GM23338 (cell line): ENCODE results near the gene SLIT1. TPM values are rescaled to one million over a fixed set of nuclear protein-coding genes. Genes with fewer than 3 reads are reported as not detected.

ENCODE experiments used
- ATAC-seq: fragments of 200-7000 bp; cut with Tn5 transposase; 3 replicates; pipeline ENCODE4 v1.9.1; 2020
- DNase-seq: peaks from one replicate; pipeline ENCODE4 v3.0.0-alpha.2; 2015; ENCODE audit warnings: low spot score
- H2AFZ ChIP-seq: fragments of 200-600 bp; sonication (generic); 2 replicates; pipeline ENCODE4 v1.8.0; 2016; ENCODE audit warnings: antibody characterized with exemption, mild to moderate bottlenecking, moderate library complexity
- H3F3A ChIP-seq: fragments of 200-600 bp; sonication (generic); replicated peaks from 2 replicates; pipeline ENCODE4 v1.8.0; 2017; ENCODE audit warnings: antibody characterized with exemption, mixed run types, low read depth
- H3K27ac ChIP-seq: fragments of 200-600 bp; sonication (generic); 2 replicates; pipeline ENCODE4 v1.6.1; 2016; ENCODE audit warnings: low read depth
- H3K27me3 ChIP-seq: fragments of 200-600 bp; sonication (generic); 2 replicates; pipeline ENCODE4 v1.8.0; 2016; ENCODE audit warnings: mild to moderate bottlenecking, mixed run types, moderate library complexity; ENCODE audit not compliant: insufficient read depth
- H3K36me3 ChIP-seq: fragments of 200-600 bp; sonication (generic); 2 replicates; pipeline ENCODE4 v1.8.0; 2016; ENCODE audit warnings: mild to moderate bottlenecking; ENCODE audit not compliant: insufficient read depth
- H3K4me1 ChIP-seq: fragments of 200-600 bp; sonication (generic); 2 replicates; pipeline ENCODE4 v1.8.0; 2016; ENCODE audit warnings: mild to moderate bottlenecking, moderate library complexity; ENCODE audit not compliant: insufficient read depth
- H3K4me2 ChIP-seq: fragments of 200-600 bp; sonication (generic); 2 replicates; pipeline ENCODE4 v1.7.1; 2017; ENCODE audit warnings: mixed run types
- H3K4me3 ChIP-seq: fragments of 200-600 bp; sonication (generic); 2 replicates; pipeline ENCODE4 v1.6.1; 2016; ENCODE audit warnings: mixed run types
- H3K79me2 ChIP-seq: fragments of 200-600 bp; sonication (generic); replicated peaks from 2 replicates; pipeline ENCODE4 v1.8.0; 2017; ENCODE audit warnings: mild to moderate bottlenecking; ENCODE audit not compliant: insufficient read depth
- H3K9me2 ChIP-seq: fragments of 200-600 bp; sonication (generic); 2 replicates; pipeline ENCODE4 v1.8.0; 2017; ENCODE audit not compliant: insufficient read depth
- H4K20me1 ChIP-seq: fragments of 200-600 bp; sonication (generic); replicated peaks from 2 replicates; pipeline ENCODE4 v1.8.0; 2017; ENCODE audit warnings: mild to moderate bottlenecking; ENCODE audit not compliant: insufficient read depth
- H3K27ac Mint-ChIP-seq: 2 replicates; pipeline ENCODE4 v1.8.0; 2020; ENCODE audit warnings: inconsistent platforms, mild to moderate bottlenecking, moderate library complexity, mixed read lengths
- H3K27me3 Mint-ChIP-seq: 3 replicates; pipeline ENCODE4 v1.8.0; 2022; ENCODE audit warnings: low read depth, mild to moderate bottlenecking, moderate library complexity, mixed read lengths, inconsistent platforms; ENCODE audit not compliant: insufficient read depth, poor library complexity
- H3K36me3 Mint-ChIP-seq: 3 replicates; pipeline ENCODE4 v1.8.0; 2021; ENCODE audit warnings: low read depth, mild to moderate bottlenecking, inconsistent platforms, moderate library complexity, mixed read lengths
- H3K4me1 Mint-ChIP-seq: 3 replicates; pipeline ENCODE4 v1.8.0; 2020; ENCODE audit warnings: mild to moderate bottlenecking, inconsistent platforms, mixed read lengths
- H3K4me3 Mint-ChIP-seq: 3 replicates; pipeline ENCODE4 v1.8.0; 2021; ENCODE audit warnings: moderate library complexity, mild to moderate bottlenecking, inconsistent platforms, mixed read lengths
- H3K9me3 Mint-ChIP-seq: 3 replicates; pipeline ENCODE4 v1.8.0; 2020; ENCODE audit warnings: moderate library complexity, mild to moderate bottlenecking, inconsistent platforms, mixed read lengths
- CREB1 ChIP-seq: fragments of 250-450 bp; sonication (Bioruptor Pico); IDR thresholded peaks from 2 replicates; pipeline ENCODE4 v1.5.0; 2020; ENCODE audit warnings: low read depth, mild to moderate bottlenecking, moderate library complexity
- CTCF ChIP-seq, 2 experiments: fragments of 200-600 bp in 1 of 2; sonication (generic) in 1 of 2; conservative IDR thresholded peaks; 2 replicates each; pipeline versions ENCODE4 v1.5.1 to v1.6.1; 2016 to 2017; ENCODE audit warnings: antibody characterized with exemption in 2 of 2, low read depth in 2 of 2, mild to moderate bottlenecking in 2 of 2, moderate library complexity in 1 of 2
- ETS1 ChIP-seq: IDR thresholded peaks from 2 replicates; pipeline ENCODE4 v1.6.1; 2016; ENCODE audit warnings: antibody characterized with exemption
- EZH2 ChIP-seq: fragments of 200-600 bp; sonication (generic); IDR thresholded peaks from one replicate; pipeline ENCODE4 v1.8.0; 2017; ENCODE audit warnings: antibody characterized with exemption, mild to moderate bottlenecking, low read depth; ENCODE audit not compliant: unreplicated experiment
- EZH2phosphoT487 ChIP-seq: fragments of 200-600 bp; sonication (generic); IDR thresholded peaks from one replicate; pipeline ENCODE4 v1.8.1; 2018; ENCODE audit warnings: antibody characterized with exemption; ENCODE audit not compliant: unreplicated experiment
- JUNB ChIP-seq: IDR thresholded peaks from one replicate; pipeline ENCODE4 v1.6.1; 2016; ENCODE audit warnings: antibody characterized with exemption; ENCODE audit not compliant: unreplicated experiment
- POLR2AphosphoS5 ChIP-seq: IDR thresholded peaks from 2 replicates; pipeline ENCODE4 v1.6.1; 2016; ENCODE audit warnings: antibody characterized with exemption, low read depth
- STAT1 ChIP-seq: IDR thresholded peaks from one replicate; pipeline ENCODE4 v1.6.1; 2016; ENCODE audit warnings: antibody characterized with exemption; ENCODE audit not compliant: unreplicated experiment
- ZNF114 ChIP-seq: fragments of 250-450 bp; sonication (Bioruptor Pico); IDR thresholded peaks from 2 replicates; pipeline ENCODE4 v1.5.0; 2020; ENCODE audit warnings: mild to moderate bottlenecking, moderate library complexity
- ZNF331 ChIP-seq: fragments of 250-450 bp; sonication (Bioruptor Pico); IDR thresholded peaks from 2 replicates; pipeline ENCODE4 v1.5.0; 2020; ENCODE audit warnings: low read depth, mild to moderate bottlenecking, moderate library complexity
- ZNF462 ChIP-seq: fragments of 250-450 bp; sonication (Bioruptor Pico); IDR thresholded peaks from 2 replicates; pipeline ENCODE4 v1.5.0; 2020; ENCODE audit warnings: mild to moderate bottlenecking, moderate library complexity
- polyA plus RNA-seq: library from polyadenylated mRNA; unstranded; fragments of >200 nt; fragmentation: Nextera tagmentation; extraction: Ambion mirVana; gene quantifications from 2 replicates; pipeline ENCODE4 v1.2.1, GENCODE V29; 2016
- total RNA-seq: library from RNA; depleted of rRNA; stranded (reverse); fragments of >200 nt; shearing (Covaris generic); gene quantifications from 2 replicates; pipeline ENCODE4 v1.2.3, GENCODE V29; 2014

The SLIT1 gene
- total and polyA plus RNA-seq, 2 experiments from 2014 or later = 0.76 to 1.7 TPM

GRCh38 chr10:97071496-97071895 is 114.3 kb downstream of the SLIT1 start (continued):
- TF ChIP-seq ETS1 (no peak), ZNF114 (CRISPR knock-in tag) (no peak), JUNB (no peak), EZH2 (no peak), CTCF (conservative IDR thresholded peaks at IDR 0.05; ENCODE audit: low read depth in 2 of 2) (no peak), EZH2phosphoT487 (no peak)

GRCh38 chr10:97069576-97070362 is 116.0 kb downstream of the SLIT1 start:
- Histone ChIP-seq H3K9me2 (no peaks in the 10 kb centered on the region), H3K79me2 (no peaks in the 10 kb centered on the region), H3F3A (no peaks in the 10 kb centered on the region), H2AFZ (no peak overlapping the region), H3K36me3 (no peaks in the 10 kb centered on the region), H4K20me1 (no peaks in the 10 kb centered on the region), H3K4me2 (no peak overlapping the region), H3K27me3 (no peaks in the 10 kb centered on the region), H3K4me3 (no peak overlapping the region), H3K4me1 (peaks cover 6% of the 10 kb centered on the region; the same call in 1 of the 2 replicates), H3K27ac (no peak overlapping the region)
- Mint-ChIP-seq H3K27ac (no peak overlapping the region), H3K4me3 (no peak overlapping the region), H3K4me1 (peaks cover 24% of the 10 kb centered on the region), H3K27me3 (peaks cover 9% of the 10 kb centered on the region), H3K36me3 (no peaks in the 10 kb centered on the region), H3K9me3 (peaks cover 7% of the 10 kb centered on the region)
- no peak for ATAC-seq
- no peak for DNase-seq
- TF ChIP-seq EZH2 (no peak), ETS1 (no peak), CTCF (conservative IDR thresholded peaks at IDR 0.05; ENCODE audit: low read depth in 2 of 2) (no peak), CREB1 (CRISPR knock-in tag) (no peak), STAT1 (no peak), ZNF114 (CRISPR knock-in tag) (no peak), ZNF331 (CRISPR knock-in tag) (no peak), EZH2phosphoT487 (no peak), POLR2AphosphoS5 (no peak), ZNF462 (CRISPR knock-in tag) (no peak)
